HFFc6 (cell line): ENCODE measurements around the gene CDH23. TPM values are rescaled to one million over a fixed set of nuclear protein-coding genes. Genes with fewer than 3 reads are reported as not detected.
A peak's percentile ranks its signal among the peaks of the same experiment; 100 is the strongest.

ENCODE experiments used
- DNase-seq: peaks from one replicate; pipeline ENCODE4 v3.0.0-alpha.2; 2018
- H3K27ac Mint-ChIP-seq: 2 replicates; pipeline ENCODE4 v1.8.0; 2020; ENCODE audit warnings: mild to moderate bottlenecking, mixed read lengths
- H3K27me3 Mint-ChIP-seq: 2 replicates; pipeline ENCODE4 v1.8.0; 2021; ENCODE audit warnings: mild to moderate bottlenecking, moderate library complexity, mixed read lengths; ENCODE audit not compliant: insufficient read depth
- H3K36me3 Mint-ChIP-seq: 2 replicates; pipeline ENCODE4 v1.8.0; 2021; ENCODE audit warnings: low read depth, mixed read lengths
- H3K4me1 Mint-ChIP-seq: 2 replicates; pipeline ENCODE4 v1.8.0; 2020; ENCODE audit warnings: low read depth, mixed read lengths
- H3K4me3 Mint-ChIP-seq: 2 replicates; pipeline ENCODE4 v1.8.0; 2020; ENCODE audit warnings: mild to moderate bottlenecking, moderate library complexity, mixed read lengths
- H3K9me3 Mint-ChIP-seq: 2 replicates; pipeline ENCODE4 v1.8.0; 2020; ENCODE audit warnings: mild to moderate bottlenecking, mixed read lengths
- CTCF ChIP-seq: fragments of 200-600 bp; sonication (generic); IDR thresholded peaks from 2 replicates; pipeline ENCODE4 v1.5.0; 2021; ENCODE audit warnings: antibody characterized with exemption, mild to moderate bottlenecking
- total RNA-seq, 6 experiments: library from RNA; stranded (reverse); fragmentation: NEBNext Ultra II Directional; extraction: Animal tissue kit (Norgen Biotek cat#: 25700); gene quantifications; 2 replicates in 1 of 6; 3 replicates in 5 of 6; pipeline ENCODE4 v1.2.3, GENCODE V29; 2021

The CDH23 gene
- total RNA-seq, 6 experiments from 2014 or later: 0.02 to 0.11 (median 0.04) TPM; not detected in 2

- no peak for TF ChIP-seq CTCF
- DNase-seq: no peak
- Mint-ChIP-seq H3K9me3 (no peaks in the 10 kb centered on the region), H3K36me3 (no peaks in the 10 kb centered on the region), H3K27ac (no peak overlapping the region), H3K27me3 (peaks cover 24% of the 10 kb centered on the region), H3K4me3 (no peak overlapping the region), H3K4me1 (peaks cover 14% of the 10 kb centered on the region)
These were observed 44.9 kb upstream of the CDH23 start for GRCh38 chr10:71351628-71352319.

- Mint-ChIP-seq H3K9me3 (no peaks in the 10 kb centered on the region), H3K4me3 (no peak overlapping the region), H3K36me3 (no peaks in the 10 kb centered on the region), H3K27ac (no peak overlapping the region), H3K4me1 (peaks cover 25% of the 10 kb centered on the region), H3K27me3 (peaks cover 24% of the 10 kb centered on the region)
- DNase-seq: no peak
- TF ChIP-seq CTCF: no peak
These were observed 43.1 kb upstream of the CDH23 start for GRCh38 chr10:71353639-71354038.

- Mint-ChIP-seq H3K27me3 (peaks cover 25% of the 10 kb centered on the region), H3K4me3 (no peak overlapping the region), H3K4me1 (peaks cover 20% of the 10 kb centered on the region), H3K27ac (no peak overlapping the region), H3K9me3 (no peaks in the 10 kb centered on the region), H3K36me3 (no peaks in the 10 kb centered on the region)
- no peak for TF ChIP-seq CTCF
- no peak for DNase-seq
These were observed 41.9 kb upstream of the CDH23 start for GRCh38 chr10:71354776-71355175.

GRCh38 chr10:71355886-71356285 lies 40.8 kb upstream of the CDH23 start:
- Mint-ChIP-seq H3K27ac (no peak overlapping the region), H3K4me3 (no peak overlapping the region), H3K9me3 (no peaks in the 10 kb centered on the region), H3K4me1 (peaks cover 19% of the 10 kb centered on the region), H3K36me3 (no peaks in the 10 kb centered on the region), H3K27me3 (peaks cover 18% of the 10 kb centered on the region)
- no peak for TF ChIP-seq CTCF
- no peak for DNase-seq

GRCh38 chr10:71357792-71358265 lies 38.9 kb upstream of the CDH23 start:
- Mint-ChIP-seq H3K36me3 (no peaks in the 10 kb centered on the region), H3K27ac (no peak overlapping the region)
- peak; percentile 25 for DNase-seq

More at GRCh38 chr10:71357792-71358265, 38.9 kb upstream of the CDH23 start:
- no peaks in the 10 kb centered on the region for H3K9me3 Mint-ChIP-seq
- peaks cover 8% of the 10 kb centered on the region for H3K27me3 Mint-ChIP-seq
- H3K4me3 Mint-ChIP-seq: no peak overlapping the region
- peaks cover 19% of the 10 kb centered on the region for H3K4me1 Mint-ChIP-seq
- no peak for TF ChIP-seq CTCF
